Measurements from ENCODE around the gene COL20A1.

Gene COL20A1

DNA sequence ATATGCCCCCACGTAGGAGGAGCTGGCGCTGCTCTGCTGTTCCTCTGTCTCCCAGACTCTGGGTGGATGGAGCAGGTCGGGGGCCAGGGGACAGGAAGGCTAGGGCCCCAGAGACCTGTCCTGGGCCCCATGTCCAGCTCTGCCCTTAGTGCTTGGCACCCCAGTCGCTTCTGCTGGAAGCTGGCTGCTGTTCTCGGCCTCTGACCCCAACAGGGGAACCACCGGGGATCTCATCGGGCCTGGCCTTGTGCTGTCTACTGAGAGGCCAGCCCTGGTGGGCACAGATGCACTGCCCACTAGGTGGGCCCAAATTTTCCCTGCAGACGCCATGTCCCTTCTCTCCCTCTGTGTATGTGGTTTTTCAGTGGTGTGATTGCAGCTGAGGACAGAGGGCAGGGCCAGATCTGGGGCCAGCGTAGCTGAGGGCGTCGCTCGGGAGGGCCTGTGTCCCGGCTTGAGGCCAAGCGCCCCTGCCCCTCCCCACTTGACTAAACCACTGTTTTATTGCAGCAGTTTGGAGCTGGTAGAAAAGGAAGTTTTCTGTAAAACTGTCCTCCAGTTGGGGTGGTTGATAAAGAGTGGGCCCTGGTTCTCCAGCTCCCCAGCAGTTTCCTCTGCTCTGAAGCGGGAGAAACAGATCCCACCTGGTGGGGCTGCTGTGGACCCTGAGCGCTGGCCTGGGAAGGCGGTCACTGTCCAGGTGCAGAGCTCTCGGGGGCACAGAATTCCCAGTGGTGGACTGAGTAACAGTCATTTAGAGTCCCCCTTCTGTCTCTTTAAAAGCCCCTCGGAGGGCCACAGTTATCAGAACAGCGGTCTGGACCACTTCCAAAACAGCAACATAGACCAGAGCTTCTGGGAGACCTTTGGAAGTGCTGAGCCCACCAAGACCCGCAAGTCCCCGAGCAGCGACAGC, 5.9 kb upstream of the COL20A1 start:
- no peak overlapping the region for H3K4me3 ChIP-seq (replicated peaks; ENCODE audit: low read depth, low read length)
- DNase-seq (ENCODE audit: extremely low read depth, low read depth), result no peak
- TF ChIP-seq, protein P1, sequence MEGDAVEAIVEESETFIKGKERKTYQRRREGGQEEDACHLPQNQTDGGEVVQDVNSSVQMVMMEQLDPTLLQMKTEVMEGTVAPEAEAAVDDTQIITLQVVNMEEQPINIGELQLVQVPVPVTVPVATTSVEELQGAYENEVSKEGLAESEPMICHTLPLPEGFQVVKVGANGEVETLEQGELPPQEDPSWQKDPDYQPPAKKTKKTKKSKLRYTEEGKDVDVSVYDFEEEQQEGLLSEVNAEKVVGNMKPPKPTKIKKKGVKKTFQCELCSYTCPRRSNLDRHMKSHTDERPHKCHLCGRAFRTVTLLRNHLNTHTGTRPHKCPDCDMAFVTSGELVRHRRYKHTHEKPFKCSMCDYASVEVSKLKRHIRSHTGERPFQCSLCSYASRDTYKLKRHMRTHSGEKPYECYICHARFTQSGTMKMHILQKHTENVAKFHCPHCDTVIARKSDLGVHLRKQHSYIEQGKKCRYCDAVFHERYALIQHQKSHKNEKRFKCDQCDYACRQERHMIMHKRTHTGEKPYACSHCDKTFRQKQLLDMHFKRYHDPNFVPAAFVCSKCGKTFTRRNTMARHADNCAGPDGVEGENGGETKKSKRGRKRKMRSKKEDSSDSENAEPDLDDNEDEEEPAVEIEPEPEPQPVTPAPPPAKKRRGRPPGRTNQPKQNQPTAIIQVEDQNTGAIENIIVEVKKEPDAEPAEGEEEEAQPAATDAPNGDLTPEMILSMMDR (IDR thresholded peaks at IDR 0.05; ENCODE audit: low read depth, low read length, missing control alignments), result no peak

DNA sequence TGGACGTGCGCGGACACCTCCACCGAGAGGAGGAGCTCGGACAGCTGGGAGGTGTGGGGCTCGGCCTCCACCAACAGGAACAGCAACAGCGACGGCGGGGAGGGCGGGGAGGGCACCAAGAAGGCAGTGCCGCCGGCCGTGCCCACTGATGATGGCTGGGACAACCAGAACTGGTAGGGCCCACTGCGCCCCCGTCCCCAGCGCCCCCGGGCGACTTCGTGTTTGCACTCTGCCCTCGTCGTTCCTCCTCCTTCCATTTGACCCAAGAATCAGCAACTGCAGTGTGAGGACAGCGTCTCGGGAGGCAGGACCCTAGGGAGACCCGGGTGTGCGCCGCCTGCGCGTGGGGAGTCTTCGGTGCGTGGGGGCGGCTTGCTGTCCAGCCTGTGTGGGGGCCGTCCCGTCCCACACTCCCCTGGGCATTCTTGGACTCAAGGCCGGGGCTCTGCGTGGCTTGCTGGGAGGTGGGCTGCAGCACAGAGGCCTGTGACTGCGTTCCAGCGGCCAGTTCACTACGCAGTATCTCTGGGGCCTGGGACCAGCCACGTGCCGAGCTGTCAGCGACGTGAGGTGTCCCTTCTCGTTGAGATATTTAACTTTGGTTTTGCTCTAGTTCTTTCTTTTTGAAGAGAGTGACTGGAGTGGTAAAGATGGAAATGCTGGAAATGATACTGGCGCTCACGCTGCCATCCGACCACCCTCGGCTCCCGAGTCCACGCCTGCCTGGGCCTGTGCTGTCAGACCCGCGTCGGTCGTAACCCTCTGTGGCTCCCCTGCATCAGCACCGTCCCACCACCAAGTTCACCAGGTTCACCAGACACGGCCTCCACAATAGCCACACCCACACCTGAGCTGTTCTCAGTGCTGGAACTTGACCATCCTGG, 5.0 kb upstream of the COL20A1 start:
- TF ChIP-seq, protein P1 (IDR thresholded peaks at IDR 0.05; ENCODE audit: low read depth, low read length, missing control alignments), result no peak
- H3K4me3 ChIP-seq (replicated peaks; ENCODE audit: low read depth, low read length), result no peak overlapping the region

DNA sequence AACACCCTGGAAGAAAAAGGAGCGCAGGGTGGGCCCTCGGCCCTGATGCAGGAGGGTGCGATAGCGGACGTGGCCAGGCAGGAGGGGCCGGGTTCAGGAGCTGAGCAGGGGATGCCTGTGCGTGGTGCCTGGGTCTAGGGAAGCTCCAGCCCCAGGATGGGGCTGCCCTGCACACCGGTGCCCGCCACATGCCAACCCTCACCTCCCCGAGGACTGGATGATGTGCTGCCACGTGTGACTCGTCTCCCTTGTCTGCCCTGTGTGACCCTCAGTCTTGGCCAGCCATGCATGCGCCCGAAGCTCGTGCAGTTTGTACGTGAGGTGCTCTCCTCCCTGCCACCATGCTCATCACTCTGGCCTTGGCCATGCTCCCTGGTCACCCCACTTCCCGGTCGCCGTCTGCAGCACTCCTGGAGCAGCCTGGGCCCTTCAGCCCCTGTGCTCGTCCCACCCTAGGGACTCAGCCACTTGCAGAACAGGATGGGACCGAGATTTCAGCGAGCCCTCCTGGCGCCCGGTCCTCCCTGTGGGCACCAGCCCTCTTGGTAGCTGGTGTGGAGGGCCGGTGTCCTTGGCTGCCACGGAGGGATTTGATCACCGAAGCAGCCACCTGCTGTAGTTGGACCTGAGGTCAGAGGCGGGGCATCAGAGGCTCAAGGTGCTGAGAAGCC, 4.3 kb upstream of the COL20A1 start:
- TF ChIP-seq, protein P1 (IDR thresholded peaks at IDR 0.05; ENCODE audit: low read depth, low read length, missing control alignments), result no peak
- no peak for DNase-seq (ENCODE audit: extremely low read depth, low read depth)
- H3K4me3 ChIP-seq (replicated peaks; ENCODE audit: low read depth, low read length), result no peak overlapping the region

More for the DNA sequence above, 5.0 kb upstream of the COL20A1 start:
- DNase-seq (ENCODE audit: extremely low read depth, low read depth), result no peak

DNA sequence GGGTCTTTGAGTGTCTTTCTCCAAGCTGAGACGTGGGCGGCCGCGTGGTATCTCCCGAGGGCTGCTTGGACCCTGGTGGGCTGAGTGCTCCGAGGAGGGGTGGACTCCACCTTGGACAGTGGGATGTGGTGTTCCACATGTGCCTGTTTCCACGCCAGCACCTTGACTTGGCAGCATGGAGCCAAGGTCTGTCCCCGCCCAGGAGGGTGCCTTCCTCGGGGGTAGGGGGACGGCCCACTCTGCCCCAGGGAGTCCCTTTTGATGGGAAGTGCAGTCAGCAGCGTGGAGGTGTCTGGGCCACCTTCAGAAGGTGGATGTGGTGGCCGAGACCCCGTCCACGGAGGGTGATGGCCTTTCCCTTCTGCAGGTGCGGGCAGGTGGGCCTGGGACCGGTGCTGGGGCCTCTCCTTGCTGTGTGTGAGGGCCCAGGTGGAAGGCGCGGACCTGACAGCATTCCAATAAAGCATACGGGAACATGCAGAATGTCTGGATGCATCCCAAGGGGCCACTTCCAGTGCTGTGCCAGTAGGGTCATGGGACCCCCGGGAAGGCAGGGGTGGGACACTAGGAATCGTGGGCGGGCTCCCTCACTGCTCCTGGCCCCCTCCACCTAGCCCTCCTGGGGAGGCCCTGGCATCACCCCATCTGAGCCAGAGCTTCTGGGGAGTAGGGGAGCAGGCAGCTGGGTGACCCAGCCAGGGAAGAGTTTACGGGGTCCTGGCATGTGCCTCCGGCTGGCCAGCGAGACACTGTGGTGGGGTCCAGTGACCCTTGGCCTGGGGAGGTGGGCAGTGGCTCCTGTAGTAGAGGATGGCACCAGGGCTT, 3.5 kb upstream of the COL20A1 start:
- TF ChIP-seq, protein P1 (IDR thresholded peaks at IDR 0.05; ENCODE audit: low read depth, low read length, missing control alignments), result no peak
- H3K4me3 ChIP-seq (replicated peaks; ENCODE audit: low read depth, low read length), result no peak overlapping the region
- DNase-seq (ENCODE audit: extremely low read depth, low read depth), result no peak

DNA sequence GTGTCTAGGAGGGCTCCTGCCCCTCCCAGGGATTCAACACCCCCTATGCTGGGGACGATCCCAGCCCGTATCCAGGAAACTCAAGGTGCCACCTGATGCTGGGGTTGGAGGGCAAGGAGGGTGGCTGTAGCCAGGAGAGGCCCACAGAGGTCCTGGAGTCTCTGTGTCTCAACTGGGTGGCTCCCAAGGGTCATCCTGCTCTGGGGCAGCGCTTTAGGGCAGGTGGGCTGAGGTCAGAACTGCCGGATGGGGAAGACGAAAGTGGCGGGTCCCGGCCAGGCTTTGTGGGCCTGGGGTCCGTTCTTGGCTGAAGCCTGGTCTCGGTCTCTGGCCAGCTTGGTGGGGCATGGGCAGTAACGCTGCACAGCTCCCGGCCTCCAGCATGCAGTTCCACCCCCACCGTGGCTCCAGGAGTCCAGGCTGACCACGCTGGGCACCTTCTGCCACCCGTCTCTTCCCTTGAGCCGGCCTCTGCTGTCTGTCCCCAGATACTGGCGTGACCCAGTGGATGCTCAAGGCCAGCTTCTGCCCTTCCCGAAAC, 2.8 kb upstream of the COL20A1 start:
- TF ChIP-seq, protein P1 (IDR thresholded peaks at IDR 0.05; ENCODE audit: low read depth, low read length, missing control alignments), result no peak
- no peak overlapping the region for H3K4me3 ChIP-seq (replicated peaks; ENCODE audit: low read depth, low read length)
- no peak for DNase-seq (ENCODE audit: extremely low read depth, low read depth)

Data from HFF-Myc (cell line).